Ovary (tissue), 9 donors: ENCODE data around the gene SRP19. TPM values are rescaled to one million over a fixed set of nuclear protein-coding genes. Genes with fewer than 3 reads are reported as not detected.

Source experiments
- DNase-seq, 5 donors: peaks; one replicate each; pipeline ENCODE4 v3.0.0-alpha.2; 2019 to 2020
- H3K27ac ChIP-seq, 2 donors: fragments of 200-600 bp; one replicate each; pipeline versions ENCODE4 v1.5.1 to v1.8.0; 2019 to 2022
- H3K27me3 ChIP-seq: fragments of 200-600 bp; one replicate; pipeline ENCODE4 v1.8.0; 2022
- H3K36me3 ChIP-seq: fragments of 200-600 bp; sonication (generic); one replicate; pipeline ENCODE4 v1.5.1; 2019
- H3K4me1 ChIP-seq: one replicate; pipeline ENCODE4 v1.8.1; 2013; ENCODE audit warnings: mild to moderate bottlenecking, moderate library complexity; ENCODE audit not compliant: insufficient read depth
- H3K4me3 ChIP-seq: fragments of 200-600 bp; sonication (generic); one replicate; pipeline ENCODE4 v1.5.1; 2017
- H3K9me3 ChIP-seq, 2 donors: fragments of 200-600 bp in 1 of 2; sonication (generic) in 1 of 2; one replicate each; pipeline versions ENCODE4 v1.5.1 to v1.8.1; 2013 to 2019; ENCODE audit warnings: mild to moderate bottlenecking in 1 of 2, moderate library complexity in 1 of 2
- CTCF ChIP-seq, 3 donors: fragments of 450-650 bp in 2 of 3; fragments of 200-600 bp in 1 of 3; IDR thresholded peaks; one replicate each; pipeline versions ENCODE4 v1.5.1 to v1.8.0; 2016 to 2022; ENCODE audit warnings: antibody characterized with exemption in 3 of 3, mild to moderate bottlenecking in 1 of 3
- EP300 ChIP-seq: sonication (generic); formaldehyde crosslinking; IDR thresholded peaks from one replicate; pipeline ENCODE4 v1.6.1; 2017; ENCODE audit warnings: antibody characterized with exemption
- POLR2A ChIP-seq: fragments of 450-650 bp; IDR thresholded peaks from one replicate; pipeline ENCODE4 v1.6.1; 2017; ENCODE audit warnings: antibody characterized with exemption, mild to moderate bottlenecking, moderate library complexity
- WGBS, 3 donors: extraction: QIAGEN DNeasy Blood & Tissue Kit in 1 of 3; methylation state at CpG; one replicate each; pipeline versions ENCODE4 v1.1.5 to v1.1.7; 2013 to 2017; 5-methylcytosine and 5-hydroxymethylcytosine counted together
- intact Hi-C, 4 donors: fragments of 100-400 bp; cut with DNase I; formaldehyde crosslinking; loops; one replicate each; pipeline versions ENCODE4 v1.11.0 to v1.15.1; 2022 to 2023
- polyA plus RNA-seq, 2 donors: library from polyadenylated mRNA; stranded (reverse); fragments of 200-250 nt in 1 of 2; fragments of 350-450 nt in 1 of 2; fragmentation: Illumina TruSeq in 1 of 2; extraction: RNeasy Lipid Tissue Mini Kit (QIAGEN cat#74804) in 1 of 2; gene quantifications; one replicate each; pipeline ENCODE4 v1.2.3, GENCODE V29; 2013 to 2014
- total RNA-seq, 7 donors: library from RNA; depleted of rRNA in 2 of 7; stranded (reverse); fragments of >200 nt in 2 of 7; fragmentation: NEBNext Ultra II Directional in 3 of 7; extraction: Animal tissue kit (Norgen Biotek cat#: 25700) in 3 of 7; gene quantifications; one replicate each; pipeline versions ENCODE4 v1.1.0 to v1.2.4, GENCODE V29; 2016 to 2023
- donor health status: DM: no; HTN: no; CAD: no; lungs with moderate emphysema.
- donor health status: DM: no; HTN: no; CAD: no.
- donor health status: Bipolar disorder and iron deficiency.
- donor health status: DM: yes; HTN: yes; CAD: no.
- donor health status: DM: no; HTN: no; CAD: no.
- donor health status: DM: yes; HTN: yes; CAD: no.

The SRP19 gene
- total and polyA plus RNA-seq, 9 donors: 25.2 to 65.9 (median 27.3) TPM

DNA sequence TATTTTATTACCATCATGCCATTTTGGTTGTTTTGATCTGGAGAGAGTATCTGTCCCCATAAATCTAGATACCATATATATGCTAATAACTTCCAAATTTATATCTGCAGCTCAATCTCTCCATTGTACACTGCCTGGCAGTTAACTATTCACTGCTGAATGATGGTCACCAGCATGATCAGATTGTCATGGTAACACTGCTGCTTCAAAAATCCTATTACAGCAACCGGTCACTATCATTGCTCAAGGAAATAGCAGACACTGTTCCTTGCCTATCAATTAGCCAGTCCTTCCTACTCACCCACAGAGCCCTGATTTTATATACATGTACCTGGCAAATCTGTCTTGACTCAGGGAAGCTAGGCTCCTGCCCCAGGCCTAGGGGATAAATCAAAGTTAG lies 49.4 kb downstream of the SRP19 start:
- DNase-seq: no peak
- Histone ChIP-seq H3K36me3 (no peaks in the 10 kb centered on the region), H3K27ac (no peak overlapping the region), H3K9me3 (no peaks in the 10 kb centered on the region), H3K4me3 (no peak overlapping the region), H3K27me3 (no peaks in the 10 kb centered on the region), H3K4me1 (peaks cover 5% of the 10 kb centered on the region)
- TF ChIP-seq CTCF (IDR thresholded peaks at IDR 0.05) (no peak), EP300 (no peak), POLR2A (no peak)
- intact Hi-C loops: loop anchor here in 1 of 4 donors (10.0 kb wide), 1 partner anchor 64 kb away; the partner anchor contains the start of gene DCP2
- WGBS, 3 donors: 83 to 90% (median 86%) methylated on average over 1 of the region's 1 CpG

GRCh38 chr5:112914584-112914983 lies 53.5 kb downstream of the SRP19 start:
- Histone ChIP-seq H3K36me3 (no peaks in the 10 kb centered on the region), H3K4me1 (peaks cover 10% of the 10 kb centered on the region), H3K9me3 (no peaks in the 10 kb centered on the region), H3K4me3 (no peak overlapping the region), H3K27me3 (no peaks in the 10 kb centered on the region), H3K27ac (no peak overlapping the region)
- no peak for DNase-seq
- no peak for TF ChIP-seq CTCF (IDR thresholded peaks at IDR 0.05)
- no peak for TF ChIP-seq EP300
- no peak for TF ChIP-seq POLR2A
- intact Hi-C loops: loop anchor here in 1 of 4 donors (10.0 kb wide), 1 partner anchor 60 kb away; the partner anchor contains the start of gene DCP2
- WGBS, 3 donors: 80 to 86% (median 85%) methylated on average over 4 of the region's 4 CpGs

DNA sequence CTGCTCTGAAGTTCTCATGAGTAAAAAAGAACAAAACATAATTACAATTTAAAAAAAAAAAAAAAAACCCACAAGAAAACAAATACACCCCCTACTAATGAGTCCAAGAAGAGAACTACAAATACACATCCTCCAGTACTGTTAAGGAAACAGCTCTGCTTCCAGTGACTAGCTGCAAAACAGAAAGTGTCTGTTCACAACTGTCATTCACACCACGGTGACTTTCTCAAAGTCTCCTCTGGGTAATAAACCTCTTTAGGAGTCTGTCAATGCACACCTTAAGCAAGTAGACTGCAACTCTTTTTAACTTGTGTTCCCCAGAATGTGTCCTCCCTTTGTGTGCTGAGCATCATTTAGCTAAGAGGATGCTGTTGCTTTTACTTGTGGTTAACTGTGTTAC lies 54.7 kb downstream of the SRP19 start:
- H3K27me3 ChIP-seq: no peaks in the 10 kb centered on the region
- no peaks in the 10 kb centered on the region for H3K9me3 ChIP-seq
- H3K27ac ChIP-seq: no peak overlapping the region
- no peak for DNase-seq
- no peaks in the 10 kb centered on the region for H3K36me3 ChIP-seq
- peaks cover 10% of the 10 kb centered on the region for H3K4me1 ChIP-seq
- TF ChIP-seq EP300: no peak
- TF ChIP-seq CTCF (IDR thresholded peaks at IDR 0.05): no peak
- TF ChIP-seq POLR2A: no peak
- WGBS, 3 donors: 36 to 59% (median 41%) methylated on average over 1 of the region's 1 CpG
- no peak overlapping the region for H3K4me3 ChIP-seq
- intact Hi-C loops: loop anchor here in 1 of 4 donors (10.0 kb wide), 1 partner anchor 59 kb away; the partner anchor contains the start of gene DCP2

DNA sequence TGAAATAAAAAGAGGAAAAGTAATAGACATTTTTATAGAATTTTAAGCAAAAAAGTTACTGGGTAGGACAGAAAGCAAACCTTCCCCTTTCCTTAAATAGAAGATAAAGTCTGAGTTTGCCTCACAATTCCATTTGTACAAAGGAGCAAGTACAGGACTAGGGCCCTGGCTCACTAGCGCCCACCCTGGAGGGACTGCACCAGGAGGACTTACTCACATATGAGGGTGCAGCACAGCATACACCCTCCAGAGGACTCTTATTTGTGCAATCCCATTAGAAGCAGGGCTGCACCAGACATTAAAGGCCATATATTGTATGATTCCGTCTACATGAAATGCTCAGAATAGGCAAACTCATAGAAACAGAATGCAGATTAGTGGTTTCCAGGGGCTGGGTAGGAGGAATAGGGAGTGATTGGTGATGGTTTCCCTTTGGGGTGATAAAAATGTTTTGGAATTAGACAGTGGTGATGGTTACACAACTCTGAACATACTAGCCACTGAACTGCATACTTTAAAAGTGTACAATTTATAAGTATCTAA lies 56.4 kb downstream of the SRP19 start:
- no peaks in the 10 kb centered on the region for H3K9me3 ChIP-seq
- intact Hi-C loops: loop anchor here in 1 of 4 donors (10.0 kb wide), 1 partner anchor 57 kb away; the partner anchor contains the start of gene DCP2
- no peaks in the 10 kb centered on the region for H3K27me3 ChIP-seq
- no peaks in the 10 kb centered on the region for H3K36me3 ChIP-seq
- 82 to 94% (median 93%) methylated on average over 2 of the region's 2 CpGs for WGBS, 3 donors
- TF ChIP-seq CTCF (IDR thresholded peaks at IDR 0.05) (no peak), EP300 (no peak), POLR2A (no peak)
- H3K27ac ChIP-seq: no peak overlapping the region
- H3K4me1 ChIP-seq: peaks cover 10% of the 10 kb centered on the region
- no peak for DNase-seq
- no peak overlapping the region for H3K4me3 ChIP-seq
